ENCODE data around the gene LDHA.

DNA sequence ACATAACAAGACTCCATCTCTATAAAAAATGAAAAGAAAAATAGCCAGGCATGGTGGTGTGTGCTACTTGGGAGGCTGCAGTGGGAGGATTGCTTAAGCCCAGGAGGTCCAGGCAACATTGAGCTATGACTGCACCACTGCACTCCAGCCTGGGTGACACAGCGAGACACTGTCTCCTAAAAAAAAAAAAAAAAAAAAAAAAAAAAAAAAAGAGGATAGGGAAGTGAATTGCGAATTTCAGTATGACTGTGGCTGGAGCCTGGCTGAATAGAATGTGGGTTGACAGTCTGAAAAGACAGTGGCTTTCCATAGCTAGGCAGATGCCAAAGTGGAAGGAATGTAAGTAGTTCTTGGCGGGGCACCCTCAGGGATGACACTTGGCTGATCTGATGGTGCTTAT is 54.9 kb downstream of the LDHA start:
- TF ChIP-seq, protein P1, sequence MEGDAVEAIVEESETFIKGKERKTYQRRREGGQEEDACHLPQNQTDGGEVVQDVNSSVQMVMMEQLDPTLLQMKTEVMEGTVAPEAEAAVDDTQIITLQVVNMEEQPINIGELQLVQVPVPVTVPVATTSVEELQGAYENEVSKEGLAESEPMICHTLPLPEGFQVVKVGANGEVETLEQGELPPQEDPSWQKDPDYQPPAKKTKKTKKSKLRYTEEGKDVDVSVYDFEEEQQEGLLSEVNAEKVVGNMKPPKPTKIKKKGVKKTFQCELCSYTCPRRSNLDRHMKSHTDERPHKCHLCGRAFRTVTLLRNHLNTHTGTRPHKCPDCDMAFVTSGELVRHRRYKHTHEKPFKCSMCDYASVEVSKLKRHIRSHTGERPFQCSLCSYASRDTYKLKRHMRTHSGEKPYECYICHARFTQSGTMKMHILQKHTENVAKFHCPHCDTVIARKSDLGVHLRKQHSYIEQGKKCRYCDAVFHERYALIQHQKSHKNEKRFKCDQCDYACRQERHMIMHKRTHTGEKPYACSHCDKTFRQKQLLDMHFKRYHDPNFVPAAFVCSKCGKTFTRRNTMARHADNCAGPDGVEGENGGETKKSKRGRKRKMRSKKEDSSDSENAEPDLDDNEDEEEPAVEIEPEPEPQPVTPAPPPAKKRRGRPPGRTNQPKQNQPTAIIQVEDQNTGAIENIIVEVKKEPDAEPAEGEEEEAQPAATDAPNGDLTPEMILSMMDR (optimal IDR thresholded peaks at IDR 0.05 in 1 of 3, IDR thresholded peaks at IDR 0.05 in 1 of 3, conservative IDR thresholded peaks at IDR 0.05 in 1 of 3; ENCODE audit: extremely low read depth in 1 of 3, insufficient read depth in 2 of 3, low read length in 3 of 3) = no peak
- TF ChIP-seq EZH2 (IDR thresholded peaks at IDR 0.05; ENCODE audit: low read length) = no peak

Measured in keratinocyte (primary cell).